Fibroblast of lung (primary cell): ENCODE data around the gene UQCR11. TPM values are rescaled to one million over a fixed set of nuclear protein-coding genes. Genes with fewer than 3 reads are reported as not detected.

Experiments used
- DNase-seq, 2 donors: peaks; one replicate each; pipeline versions ENCODE4 v3.0.0 to v3.0.0-alpha.2; 2010; ENCODE audit warnings: low read depth in 2 of 2
- H2AFZ ChIP-seq: 2 replicates; pipeline ENCODE4 v1.5.1; 2012; ENCODE audit warnings: low read length, control low read depth, inconsistent platforms
- H3K27ac ChIP-seq: 2 replicates; pipeline ENCODE4 v1.5.1; 2011; ENCODE audit warnings: low read length, control low read depth; ENCODE audit not compliant: insufficient read depth
- H3K27me3 ChIP-seq: 2 replicates; pipeline ENCODE4 v1.5.1; 2011; ENCODE audit warnings: mild to moderate bottlenecking, low read length; ENCODE audit not compliant: control insufficient read depth, insufficient read depth
- H3K36me3 ChIP-seq: 2 replicates; pipeline ENCODE4 v1.5.1; 2011; ENCODE audit warnings: low read length; ENCODE audit not compliant: control insufficient read depth, insufficient read depth
- H3K4me1 ChIP-seq: 2 replicates; pipeline ENCODE4 v1.5.1; 2011; ENCODE audit warnings: low read length; ENCODE audit not compliant: control insufficient read depth, insufficient read depth; ENCODE audit errors: extremely low read depth
- H3K4me2 ChIP-seq: 2 replicates; pipeline ENCODE4 v1.5.1; 2011; ENCODE audit warnings: low read length, control low read depth; ENCODE audit not compliant: insufficient read depth; ENCODE audit errors: extremely low read depth
- H3K4me3 ChIP-seq, 4 experiments: fragments of 200-600 bp in 1 of 4; sonication (generic) in 1 of 4; replicated peaks in 1 of 4; 2 replicates each; pipeline ENCODE4 v1.5.1; 2011 to 2016; ENCODE audit warnings: low read length in 4 of 4, low read depth in 3 of 4, mild to moderate bottlenecking in 3 of 4, control low read depth in 2 of 4, inconsistent platforms in 1 of 4, mixed read lengths in 1 of 4; ENCODE audit not compliant: insufficient read depth in 1 of 4; ENCODE audit errors: control extremely low read depth in 1 of 4
- H3K79me2 ChIP-seq: 2 replicates; pipeline ENCODE4 v1.5.1; 2012; ENCODE audit warnings: mild to moderate bottlenecking, low read length, inconsistent platforms; ENCODE audit not compliant: control insufficient read depth, insufficient read depth
- H3K9ac ChIP-seq: 2 replicates; pipeline ENCODE4 v1.5.1; 2011; ENCODE audit warnings: mild to moderate bottlenecking, low read length, control low read depth; ENCODE audit not compliant: insufficient read depth
- H3K9me3 ChIP-seq: 2 replicates; pipeline ENCODE4 v1.5.1; 2012; ENCODE audit warnings: low read depth, low read length; ENCODE audit not compliant: control insufficient read depth, insufficient read depth
- H4K20me1 ChIP-seq: 2 replicates; pipeline ENCODE4 v1.5.1; 2011; ENCODE audit warnings: low read length; ENCODE audit not compliant: control insufficient read depth, insufficient read depth; ENCODE audit errors: extremely low read depth
- EZH2 ChIP-seq: IDR thresholded peaks from 2 replicates; pipeline ENCODE4 v1.5.1; 2012; ENCODE audit warnings: low read length, control low read depth, mild to moderate bottlenecking; ENCODE audit errors: missing control alignments
- polyA plus RNA-seq, 2 donors: library from polyadenylated mRNA; depleted of rRNA in 1 of 2; stranded (reverse) in 1 of 2; unstranded in 1 of 2; fragments of >200 nt; gene quantifications; 2 replicates each; pipeline ENCODE4 v1.2.1, GENCODE V29; 2011 to 2012; ENCODE audit warnings: missing spikeins in 1 of 2
- total RNA-seq: library from RNA; depleted of rRNA; stranded (reverse); fragments of >200 nt; gene quantifications from 2 replicates; pipeline ENCODE4 v1.2.1, GENCODE V29; 2014
- TF ChIP-seq, protein P1 (sequence below), 2 donors: IDR thresholded peaks in 1 of 2; conservative IDR thresholded peaks in 1 of 2; 1 replicate in 1 of 2; 2 replicates in 1 of 2; pipeline ENCODE4 v1.5.1; 2011 to 2012; ENCODE audit warnings: low read length in 2 of 2, control low read depth in 1 of 2, inconsistent platforms in 1 of 2, low read depth in 1 of 2, mild to moderate bottlenecking in 1 of 2

The UQCR11 gene
- total and polyA plus RNA-seq, 2 donors (not counting 1 experiment from before 2014, with no cell fraction given), result 89.2 to 101 TPM

DNA sequence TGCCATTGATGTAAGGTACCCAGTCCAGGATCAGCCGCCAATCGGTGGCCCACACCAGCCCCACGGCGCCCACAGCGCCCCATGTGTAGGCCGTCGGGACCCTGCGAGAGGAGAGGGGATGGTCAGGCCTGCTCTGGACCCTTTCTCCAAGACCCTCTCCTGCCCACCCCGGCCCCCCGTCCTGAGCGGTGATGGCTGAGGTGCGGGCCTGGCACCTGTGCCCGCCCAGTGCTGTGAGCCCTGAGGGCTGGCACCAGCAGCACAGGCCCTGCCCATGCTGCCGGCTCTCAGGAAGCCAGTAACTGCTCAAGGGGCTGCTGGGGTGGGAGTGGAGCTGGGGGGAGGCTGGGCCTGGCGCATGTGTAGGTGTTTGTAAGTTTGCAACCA, 5.8 kb downstream of the UQCR11 start:
- Histone ChIP-seq H3K27ac (no peak overlapping the region), H3K4me3 (no peak overlapping the region), H3K4me1 (no peaks in the 10 kb centered on the region), H4K20me1 (no peaks in the 10 kb centered on the region), H3K79me2 (peaks cover 44% of the 10 kb centered on the region), H3K4me2 (no peak overlapping the region), H3K9me3 (no peaks in the 10 kb centered on the region), H3K9ac (no peak overlapping the region), H3K27me3 (no peaks in the 10 kb centered on the region), H2AFZ (no peak overlapping the region), H3K36me3 (peaks cover 21% of the 10 kb centered on the region)
- DNase-seq, result no peak
- no peak for TF ChIP-seq EZH2
- TF ChIP-seq, protein P1, sequence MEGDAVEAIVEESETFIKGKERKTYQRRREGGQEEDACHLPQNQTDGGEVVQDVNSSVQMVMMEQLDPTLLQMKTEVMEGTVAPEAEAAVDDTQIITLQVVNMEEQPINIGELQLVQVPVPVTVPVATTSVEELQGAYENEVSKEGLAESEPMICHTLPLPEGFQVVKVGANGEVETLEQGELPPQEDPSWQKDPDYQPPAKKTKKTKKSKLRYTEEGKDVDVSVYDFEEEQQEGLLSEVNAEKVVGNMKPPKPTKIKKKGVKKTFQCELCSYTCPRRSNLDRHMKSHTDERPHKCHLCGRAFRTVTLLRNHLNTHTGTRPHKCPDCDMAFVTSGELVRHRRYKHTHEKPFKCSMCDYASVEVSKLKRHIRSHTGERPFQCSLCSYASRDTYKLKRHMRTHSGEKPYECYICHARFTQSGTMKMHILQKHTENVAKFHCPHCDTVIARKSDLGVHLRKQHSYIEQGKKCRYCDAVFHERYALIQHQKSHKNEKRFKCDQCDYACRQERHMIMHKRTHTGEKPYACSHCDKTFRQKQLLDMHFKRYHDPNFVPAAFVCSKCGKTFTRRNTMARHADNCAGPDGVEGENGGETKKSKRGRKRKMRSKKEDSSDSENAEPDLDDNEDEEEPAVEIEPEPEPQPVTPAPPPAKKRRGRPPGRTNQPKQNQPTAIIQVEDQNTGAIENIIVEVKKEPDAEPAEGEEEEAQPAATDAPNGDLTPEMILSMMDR (conservative IDR thresholded peaks at IDR 0.05 in 1 of 2, IDR thresholded peaks at IDR 0.05 in 1 of 2; ENCODE audit: low read depth in 1 of 2, low read length in 2 of 2), result no peak

DNA sequence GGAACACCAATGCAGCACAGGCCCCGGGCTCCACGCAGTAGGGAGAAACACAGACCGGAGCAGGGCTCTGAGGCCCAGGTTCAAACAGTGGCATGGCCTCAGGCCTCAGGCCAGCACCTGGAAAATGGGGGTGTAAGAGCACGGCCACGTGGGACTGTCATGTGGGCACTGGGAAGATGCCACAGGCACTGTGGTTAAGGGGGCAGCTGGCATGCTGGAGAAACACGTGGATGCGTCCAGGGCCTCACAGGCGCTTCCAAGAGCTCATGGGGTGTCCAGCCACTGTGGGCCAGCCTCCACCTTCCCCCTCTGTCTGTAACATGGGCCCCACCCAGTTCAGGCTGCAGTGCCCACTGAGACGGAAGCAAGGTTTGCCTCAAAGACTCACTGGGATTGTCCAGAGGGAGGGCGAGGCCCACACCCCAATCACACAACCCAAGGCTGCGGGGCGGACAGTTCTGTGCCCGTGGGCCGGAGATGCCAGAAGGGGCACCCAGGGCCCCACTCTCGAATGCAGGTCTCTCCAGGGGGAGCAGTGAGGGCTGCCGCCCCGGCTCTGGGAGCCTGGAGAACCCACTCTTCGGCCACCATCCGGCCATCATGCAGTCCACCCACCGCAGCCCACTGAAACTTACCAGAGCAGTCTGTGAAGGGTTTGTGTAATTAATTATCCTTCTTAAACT, 6.3 kb downstream of the UQCR11 start:
- Histone ChIP-seq H4K20me1 (no peaks in the 10 kb centered on the region), H3K36me3 (peaks cover 21% of the 10 kb centered on the region), H3K27me3 (no peaks in the 10 kb centered on the region), H2AFZ (no peak overlapping the region), H3K4me2 (no peak overlapping the region), H3K27ac (no peak overlapping the region), H3K4me3 (no peak overlapping the region), H3K9me3 (no peaks in the 10 kb centered on the region), H3K4me1 (no peaks in the 10 kb centered on the region), H3K79me2 (peaks cover 38% of the 10 kb centered on the region), H3K9ac (no peak overlapping the region)
- TF ChIP-seq, protein P1 (conservative IDR thresholded peaks at IDR 0.05 in 1 of 2, IDR thresholded peaks at IDR 0.05 in 1 of 2; ENCODE audit: low read depth in 1 of 2, low read length in 2 of 2), result no peak
- no peak for TF ChIP-seq EZH2
- no peak for DNase-seq

DNA sequence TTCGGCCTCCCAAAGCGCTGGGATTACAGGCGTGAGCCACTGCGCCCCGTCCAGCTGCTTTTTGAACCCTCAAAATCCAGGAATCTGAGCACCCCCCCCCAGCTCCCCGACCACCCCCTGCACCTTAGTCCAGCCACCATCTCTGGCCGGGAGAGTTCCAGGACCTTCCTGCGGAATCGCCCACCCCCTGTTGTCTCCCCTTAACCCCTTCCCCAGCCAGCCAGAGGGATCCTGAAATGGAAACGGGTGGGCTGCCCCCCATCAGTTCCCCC, 11.8 kb downstream of the UQCR11 start:
- Histone ChIP-seq H3K4me1 (peaks cover 9% of the 10 kb centered on the region), H3K4me2 (peak overlapping the region; percentile 87), H3K27me3 (no peaks in the 10 kb centered on the region), H3K36me3 (peaks cover 10% of the 10 kb centered on the region), H3K4me3 (peak overlapping the region in 2 of 4 experiments; percentile 74 to 84), H3K27ac (no peak overlapping the region), H3K9ac (no peak overlapping the region), H3K9me3 (no peaks in the 10 kb centered on the region), H3K79me2 (peaks cover 34% of the 10 kb centered on the region), H4K20me1 (no peaks in the 10 kb centered on the region), H2AFZ (no peak overlapping the region)
- no peak for TF ChIP-seq EZH2
- TF ChIP-seq, protein P1 (conservative IDR thresholded peaks at IDR 0.05 in 1 of 2, IDR thresholded peaks at IDR 0.05 in 1 of 2; ENCODE audit: low read depth in 1 of 2, low read length in 2 of 2), result no peak
- DNase-seq, result no peak
